Activated CD8-positive, alpha-beta T cell treated with anti-CD3 and anti-CD28 coated beads for 36 hours (primary cell): ENCODE results near the gene HRCT1. TPM values are rescaled to one million over a fixed set of nuclear protein-coding genes. Genes with fewer than 3 reads are reported as not detected.

Experiments used
- ATAC-seq: fragments of 200-7000 bp; cut with Tn5 transposase; one replicate; pipeline ENCODE4 v1.10.0; 2021; ENCODE audit warnings: mild to moderate bottlenecking, moderate library complexity
- CTCF ChIA-PET: fragments of 350-600 bp; sonication (Branson Sonifier 250); formaldehyde crosslinking; loops from one replicate; lab custom pipeline; 2021; ENCODE audit warnings: antibody characterized with exemption; lab: Charles Lee
- POLR2A ChIA-PET: fragments of 350-600 bp; sonication (Branson Sonifier 250); formaldehyde crosslinking; loops from one replicate; lab custom pipeline; 2021; ENCODE audit warnings: antibody characterized with exemption; lab: Charles Lee
- DNase-seq: peaks from one replicate; pipeline ENCODE4 v3.0.0-alpha.2; 2020
- H3K27ac Mint-ChIP-seq: one replicate; pipeline ENCODE4 v1.8.0; 2021; ENCODE audit warnings: mild to moderate bottlenecking, mixed read lengths
- H3K27me3 Mint-ChIP-seq: one replicate; pipeline ENCODE4 v1.8.0; 2021; ENCODE audit warnings: mixed read lengths
- H3K36me3 Mint-ChIP-seq: one replicate; pipeline ENCODE4 v1.8.0; 2021; ENCODE audit warnings: low read depth, mixed read lengths
- H3K4me1 Mint-ChIP-seq: one replicate; pipeline ENCODE4 v1.8.0; 2021; ENCODE audit warnings: low read depth, mixed read lengths
- H3K4me3 Mint-ChIP-seq: one replicate; pipeline ENCODE4 v1.8.0; 2021; ENCODE audit warnings: mild to moderate bottlenecking, moderate library complexity, mixed read lengths
- H3K9me3 Mint-ChIP-seq: one replicate; pipeline ENCODE4 v1.8.0; 2021; ENCODE audit warnings: mixed read lengths
- intact Hi-C: fragments of 100-400 bp; cut with micrococcal nuclease; formaldehyde crosslinking; loops from one replicate; pipeline ENCODE4 v1.10.0; 2022
- total RNA-seq, 2 experiments: library from RNA; stranded (reverse); gene quantifications; one replicate each; pipeline ENCODE4 v1.2.3, GENCODE V29; 2021
- TF ChIP-seq, protein P1 (sequence below): fragments of 200-600 bp; IDR thresholded peaks from one replicate; pipeline ENCODE4 v1.8.0; 2022; ENCODE audit warnings: antibody characterized with exemption, mild to moderate bottlenecking

HRCT1 gene
- total RNA-seq, 2 experiments from 2014 or later = not detected

DNA sequence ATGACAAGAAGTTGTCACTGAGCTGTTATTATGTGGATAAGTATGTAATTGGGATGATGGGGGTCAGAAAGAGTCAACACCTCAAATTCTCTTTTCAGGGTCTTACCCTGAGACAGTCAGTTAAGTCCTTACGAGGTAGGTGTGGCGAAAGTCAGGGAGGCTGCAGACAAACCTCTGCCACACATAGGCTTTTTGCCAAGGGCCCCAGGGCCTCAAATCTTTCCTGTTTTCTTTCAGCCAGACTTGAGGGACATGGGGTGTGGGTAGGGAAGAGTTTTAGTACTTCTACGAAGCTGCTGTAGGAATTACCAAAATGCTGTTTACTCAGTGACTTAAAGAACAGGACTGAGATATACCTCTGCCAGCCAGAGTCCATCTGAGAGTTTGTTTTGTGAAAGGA lies 38.2 kb downstream of the HRCT1 start:
- no peak overlapping the region for H3K4me3 Mint-ChIP-seq
- no peaks in the 10 kb centered on the region for H3K36me3 Mint-ChIP-seq
- intact Hi-C loops = loop anchor here (5.0 kb wide), 1 partner anchor 37 kb away; the partner anchor contains the start of genes HRCT1 and SPAAR
- no peak for DNase-seq
- TF ChIP-seq, protein P1, sequence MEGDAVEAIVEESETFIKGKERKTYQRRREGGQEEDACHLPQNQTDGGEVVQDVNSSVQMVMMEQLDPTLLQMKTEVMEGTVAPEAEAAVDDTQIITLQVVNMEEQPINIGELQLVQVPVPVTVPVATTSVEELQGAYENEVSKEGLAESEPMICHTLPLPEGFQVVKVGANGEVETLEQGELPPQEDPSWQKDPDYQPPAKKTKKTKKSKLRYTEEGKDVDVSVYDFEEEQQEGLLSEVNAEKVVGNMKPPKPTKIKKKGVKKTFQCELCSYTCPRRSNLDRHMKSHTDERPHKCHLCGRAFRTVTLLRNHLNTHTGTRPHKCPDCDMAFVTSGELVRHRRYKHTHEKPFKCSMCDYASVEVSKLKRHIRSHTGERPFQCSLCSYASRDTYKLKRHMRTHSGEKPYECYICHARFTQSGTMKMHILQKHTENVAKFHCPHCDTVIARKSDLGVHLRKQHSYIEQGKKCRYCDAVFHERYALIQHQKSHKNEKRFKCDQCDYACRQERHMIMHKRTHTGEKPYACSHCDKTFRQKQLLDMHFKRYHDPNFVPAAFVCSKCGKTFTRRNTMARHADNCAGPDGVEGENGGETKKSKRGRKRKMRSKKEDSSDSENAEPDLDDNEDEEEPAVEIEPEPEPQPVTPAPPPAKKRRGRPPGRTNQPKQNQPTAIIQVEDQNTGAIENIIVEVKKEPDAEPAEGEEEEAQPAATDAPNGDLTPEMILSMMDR = no peak
- no peaks in the 10 kb centered on the region for H3K27me3 Mint-ChIP-seq
- peaks cover 29% of the 10 kb centered on the region for H3K4me1 Mint-ChIP-seq
- ChIA-PET POLR2A (interaction anchor here (0.6 kb wide), 1 partner anchor 877 kb away, joined by 3 read pairs; no protein-coding TSS in a partner anchor), CTCF (interaction anchor here (0.9 to 9.4 kb wide), 23 partner anchors 8 to 223 kb away, joined by 3 to 147 read pairs (median 5); partner anchors contain the start of genes HRCT1, OR2S2 and SPAAR)
- no peak for ATAC-seq
- H3K27ac Mint-ChIP-seq = no peak overlapping the region
- H3K9me3 Mint-ChIP-seq = no peaks in the 10 kb centered on the region

DNA sequence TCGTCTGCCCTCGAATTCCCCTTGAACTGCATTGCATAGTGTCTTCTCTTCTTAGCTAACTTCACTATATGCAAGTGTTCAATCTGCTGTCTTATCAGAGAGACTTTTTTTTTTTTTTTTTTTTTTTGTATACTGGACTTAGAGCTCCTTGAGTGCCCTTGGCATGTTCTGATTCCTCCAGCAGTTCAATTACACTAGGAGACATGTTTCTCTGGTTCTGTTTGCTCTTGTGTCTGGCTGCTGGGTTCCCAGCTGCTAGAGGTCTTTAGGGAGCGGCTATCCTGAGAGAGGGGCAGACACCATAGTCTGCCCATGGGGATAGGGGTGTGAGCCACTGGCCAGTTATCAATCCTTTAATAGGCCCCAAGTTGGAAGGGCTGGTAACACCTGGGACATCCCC lies 38.8 kb downstream of the HRCT1 start:
- DNase-seq (no peak), ATAC-seq (no peak)
- H3K9me3 Mint-ChIP-seq = no peaks in the 10 kb centered on the region
- no peaks in the 10 kb centered on the region for H3K27me3 Mint-ChIP-seq
- H3K4me3 Mint-ChIP-seq = no peak overlapping the region
- ChIA-PET POLR2A (interaction anchor here (0.6 kb wide), 1 partner anchor 878 kb away, joined by 3 read pairs; no protein-coding TSS in a partner anchor), CTCF (interaction anchor here (0.8 to 9.4 kb wide), 32 partner anchors 8 to 400 kb away, joined by 3 to 147 read pairs (median 4); partner anchors contain the start of genes HRCT1, OR2S2 and SPAAR)
- peaks cover 26% of the 10 kb centered on the region for H3K4me1 Mint-ChIP-seq
- intact Hi-C loops = loop anchor here (5.0 kb wide), 1 partner anchor 38 kb away; the partner anchor contains the start of genes HRCT1 and SPAAR
- H3K36me3 Mint-ChIP-seq = no peaks in the 10 kb centered on the region
- H3K27ac Mint-ChIP-seq = no peak overlapping the region
- TF ChIP-seq, protein P1 = no peak

DNA sequence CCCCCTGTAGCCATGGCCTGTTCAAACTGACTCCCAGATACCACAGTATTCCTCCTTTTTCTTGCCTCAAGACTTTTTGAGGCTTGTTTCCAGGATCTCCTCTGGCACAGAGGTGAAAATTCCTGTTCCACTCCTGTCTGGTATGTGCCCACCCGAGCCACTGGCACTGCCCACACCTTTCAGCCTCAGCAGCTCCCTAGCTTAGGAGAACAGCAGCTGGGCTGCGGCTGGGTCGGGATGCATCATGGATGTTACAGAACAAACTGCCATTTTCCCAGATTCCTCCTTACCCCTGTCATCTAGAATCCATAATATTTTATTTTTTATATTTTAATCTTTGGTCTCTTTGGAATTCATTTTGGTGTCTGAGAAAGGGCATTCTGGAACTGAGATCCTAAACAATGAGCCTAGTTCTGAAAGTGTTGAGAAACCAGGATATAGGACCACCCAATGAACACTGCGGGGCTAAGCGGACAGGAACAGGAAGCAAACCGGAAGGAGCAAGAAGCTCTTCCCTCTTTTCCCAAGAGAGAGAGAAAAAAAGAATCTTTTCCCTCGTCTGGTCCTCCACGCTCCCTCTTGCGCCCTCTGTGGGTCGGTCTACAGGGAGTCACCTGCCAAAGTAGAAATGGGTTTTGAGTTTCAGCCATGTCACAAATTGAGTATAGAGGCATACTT lies 39.5 kb downstream of the HRCT1 start:
- H3K27ac Mint-ChIP-seq = no peak overlapping the region
- peaks cover 20% of the 10 kb centered on the region for H3K4me1 Mint-ChIP-seq
- DNase-seq = peak; percentile 81
- no peaks in the 10 kb centered on the region for H3K36me3 Mint-ChIP-seq
- H3K4me3 Mint-ChIP-seq = no peak overlapping the region
- ChIA-PET POLR2A (no interaction called here), CTCF (interaction anchor here (0.6 to 9.4 kb wide), 34 partner anchors 9 to 400 kb away, joined by 3 to 147 read pairs (median 4); partner anchors contain the start of genes HRCT1, OR2S2 and SPAAR)
- intact Hi-C loops = no loop called here
- TF ChIP-seq, protein P1 = peak; percentile 96
- H3K27me3 Mint-ChIP-seq = no peaks in the 10 kb centered on the region
- no peaks in the 10 kb centered on the region for H3K9me3 Mint-ChIP-seq
- ATAC-seq = peak; percentile 79

DNA sequence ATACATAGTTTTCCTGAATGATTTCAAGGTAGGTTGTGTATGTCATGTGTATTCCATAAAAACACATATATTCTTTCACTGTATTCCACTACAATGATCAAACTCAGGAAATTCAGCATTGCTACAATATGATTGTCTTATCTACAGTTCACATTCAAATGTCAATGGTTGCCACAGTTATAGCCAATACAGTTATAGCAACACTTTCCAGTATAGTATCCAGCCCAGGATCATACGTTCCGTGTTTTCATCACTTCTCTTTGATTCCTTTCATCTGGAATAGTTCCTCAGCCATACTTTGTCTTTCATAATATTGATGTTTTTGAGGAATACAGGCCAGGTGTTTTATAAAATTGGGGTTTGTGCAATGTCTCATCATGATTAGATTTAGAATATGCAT lies 42.4 kb downstream of the HRCT1 start:
- H3K9me3 Mint-ChIP-seq = no peaks in the 10 kb centered on the region
- DNase-seq (no peak), ATAC-seq (no peak)
- intact Hi-C loops = no loop called here
- peaks cover 7% of the 10 kb centered on the region for H3K4me1 Mint-ChIP-seq
- H3K36me3 Mint-ChIP-seq = no peaks in the 10 kb centered on the region
- TF ChIP-seq, protein P1 = no peak
- no peak overlapping the region for H3K27ac Mint-ChIP-seq
- CTCF ChIA-PET = interaction anchor here (1.3 kb wide), 2 partner anchors 45 to 60 kb away, joined by 4 to 6 read pairs; no protein-coding TSS in a partner anchor
- no peaks in the 10 kb centered on the region for H3K27me3 Mint-ChIP-seq
- no peak overlapping the region for H3K4me3 Mint-ChIP-seq
- POLR2A ChIA-PET = no interaction called here

DNA sequence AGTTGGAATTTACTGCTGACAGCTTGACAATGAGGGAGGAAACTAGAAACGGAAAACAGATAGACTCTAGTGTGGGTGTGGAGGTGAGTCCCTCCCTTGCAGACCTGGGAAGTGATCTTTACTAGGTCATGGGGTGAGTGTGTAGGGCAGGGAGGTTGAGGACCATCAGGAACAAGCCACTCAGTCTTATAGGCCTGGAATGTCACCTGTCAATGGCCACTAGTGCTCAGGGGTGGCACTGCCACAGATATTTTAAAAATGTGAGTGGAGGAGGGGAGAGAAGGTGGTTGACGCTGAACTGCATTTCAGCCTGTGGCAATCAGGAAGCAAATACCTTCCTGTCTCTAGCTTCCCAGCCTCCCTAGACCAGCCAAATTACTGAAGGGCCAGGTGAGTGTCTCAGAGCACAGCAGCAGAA lies 42.9 kb downstream of the HRCT1 start:
- H3K27me3 Mint-ChIP-seq = no peaks in the 10 kb centered on the region
- DNase-seq = no peak
- H3K4me3 Mint-ChIP-seq = no peak overlapping the region
- POLR2A ChIA-PET = interaction anchor here (1.0 kb wide), 1 partner anchor 309 kb away, joined by 3 read pairs; the partner anchor contains the start of gene GNE
- H3K9me3 Mint-ChIP-seq = no peaks in the 10 kb centered on the region
- peaks cover 6% of the 10 kb centered on the region for H3K4me1 Mint-ChIP-seq
- ATAC-seq = no peak
- H3K27ac Mint-ChIP-seq = no peak overlapping the region
- no peaks in the 10 kb centered on the region for H3K36me3 Mint-ChIP-seq
- TF ChIP-seq, protein P1 = no peak
- intact Hi-C loops = no loop called here
- CTCF ChIA-PET = interaction anchor here (1.3 kb wide), 2 partner anchors 46 to 59 kb away, joined by 4 to 6 read pairs; no protein-coding TSS in a partner anchor
